ENCODE data around the gene DHFR. TPM values are rescaled to one million over a fixed set of nuclear protein-coding genes. Genes with fewer than 3 reads are reported as not detected.

The DHFR gene
- total RNA-seq, 4 donors from 2014 or later: 6.2 to 22.7 (median 13.4) TPM

- Histone ChIP-seq H3K4me1 (peaks cover 0 to 6% (median 0%) of the 10 kb centered on the region in 3 donors), H3K27me3 (no peaks in the 10 kb centered on the region), H3K4me3 (no peak overlapping the region), H3K27ac (no peak overlapping the region), H3K9me3 (no peaks in the 10 kb centered on the region), H3K36me3 (peaks cover 0 to 43% (median 0%) of the 10 kb centered on the region in 3 donors)
- intact Hi-C loops (cut with DNase I): no loop called here
- 40 to 63% methylated on average over 2 to 5 of the region's 5 CpGs for WGBS, 2 donors
- DNase-seq: no peak
- TF ChIP-seq POLR2A (IDR thresholded peaks at IDR 0.05): no peak
- TF ChIP-seq CTCF (IDR thresholded peaks at IDR 0.05): no peak
These were observed 43.6 kb upstream of the DHFR start for GRCh38 chr5:80698369-80698768.

- no peak for DNase-seq
- Histone ChIP-seq H3K4me3 (no peak overlapping the region), H3K4me1 (peaks cover 0 to 6% (median 0%) of the 10 kb centered on the region in 3 donors), H3K36me3 (peaks cover 0 to 34% (median 0%) of the 10 kb centered on the region in 3 donors), H3K27ac (no peak overlapping the region), H3K27me3 (no peaks in the 10 kb centered on the region), H3K9me3 (no peaks in the 10 kb centered on the region)
- intact Hi-C loops (cut with DNase I): no loop called here
- 66 to 77% methylated on average over 3 of the region's 3 CpGs for WGBS, 2 donors
- TF ChIP-seq CTCF (IDR thresholded peaks at IDR 0.05) (no peak), POLR2A (IDR thresholded peaks at IDR 0.05) (no peak)
These were observed 42.3 kb upstream of the DHFR start for GRCh38 chr5:80697100-80697499.

DNA sequence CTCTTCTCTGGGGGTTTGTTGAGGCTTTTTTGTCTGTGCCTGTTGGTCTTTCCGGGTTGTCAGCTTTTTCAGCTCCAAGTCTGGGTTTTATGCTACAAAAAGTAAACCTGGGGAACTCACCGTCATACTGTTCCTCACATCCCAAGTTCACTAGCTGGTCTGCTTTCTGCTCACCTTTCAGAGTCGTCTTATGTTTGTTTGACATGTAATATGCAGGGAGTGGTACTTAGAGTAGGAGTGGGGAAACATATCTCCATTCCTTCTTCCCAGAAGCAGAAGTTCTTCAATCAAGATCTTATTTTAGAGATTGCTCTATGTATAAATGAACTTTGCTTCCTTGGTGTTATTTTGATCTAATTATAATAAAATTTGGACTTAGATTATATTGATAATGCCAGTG, 41.7 kb upstream of the DHFR start:
- WGBS, 2 donors: 95% methylated on average over 3 of the region's 3 CpGs
- Histone ChIP-seq H3K27ac (no peak overlapping the region), H3K27me3 (no peaks in the 10 kb centered on the region), H3K36me3 (peaks cover 0 to 28% (median 0%) of the 10 kb centered on the region in 3 donors), H3K4me3 (no peak overlapping the region), H3K9me3 (no peaks in the 10 kb centered on the region), H3K4me1 (peaks cover 0 to 6% (median 0%) of the 10 kb centered on the region in 3 donors)
- TF ChIP-seq CTCF (IDR thresholded peaks at IDR 0.05) (no peak), POLR2A (IDR thresholded peaks at IDR 0.05) (no peak)
- intact Hi-C loops (cut with DNase I): no loop called here
- no peak for DNase-seq

- WGBS, 2 donors: 81 to 93% methylated on average over 3 of the region's 3 CpGs
- Histone ChIP-seq H3K4me1 (peaks cover 0 to 6% (median 0%) of the 10 kb centered on the region in 3 donors), H3K4me3 (no peak overlapping the region), H3K27ac (no peak overlapping the region), H3K9me3 (no peaks in the 10 kb centered on the region), H3K36me3 (peaks cover 0 to 20% (median 0%) of the 10 kb centered on the region in 3 donors), H3K27me3 (no peaks in the 10 kb centered on the region)
- TF ChIP-seq POLR2A (IDR thresholded peaks at IDR 0.05): no peak
- no peak for TF ChIP-seq CTCF (IDR thresholded peaks at IDR 0.05)
- intact Hi-C loops (cut with DNase I): no loop called here
- no peak for DNase-seq
These were observed 40.9 kb upstream of the DHFR start for GRCh38 chr5:80695666-80696065.

DNA sequence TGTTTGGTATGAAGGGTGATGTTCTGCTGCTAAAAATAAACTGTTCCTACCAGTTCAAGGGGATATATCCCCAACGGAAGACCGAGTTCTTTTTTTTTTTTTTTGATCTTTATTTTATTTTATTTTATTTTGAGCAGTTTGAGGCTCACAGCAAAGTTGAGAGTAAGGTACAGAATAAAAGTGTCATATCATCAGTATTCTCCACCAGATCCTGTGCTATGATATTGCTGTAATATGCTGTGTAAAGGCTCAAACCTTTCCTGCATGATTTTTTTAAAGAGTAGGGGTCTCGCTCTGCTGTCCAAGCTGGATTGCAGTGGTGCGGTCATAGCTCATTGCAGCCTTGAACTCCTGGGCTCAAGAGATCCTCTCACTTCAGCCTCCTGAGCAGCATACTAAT, 34.8 kb upstream of the DHFR start:
- H3K27me3 ChIP-seq: no peaks in the 10 kb centered on the region
- no peak for DNase-seq
- WGBS, 2 donors: 70 to 79% methylated on average over 4 of the region's 4 CpGs
- H3K27ac ChIP-seq: no peak overlapping the region
- H3K4me1 ChIP-seq: no peaks in the 10 kb centered on the region
- TF ChIP-seq CTCF (IDR thresholded peaks at IDR 0.05) (no peak), POLR2A (IDR thresholded peaks at IDR 0.05) (no peak)
- intact Hi-C loops (cut with DNase I): no loop called here
- no peak overlapping the region for H3K4me3 ChIP-seq
- no peaks in the 10 kb centered on the region for H3K9me3 ChIP-seq
- H3K36me3 ChIP-seq: peaks cover 0 to 17% (median 0%) of the 10 kb centered on the region in 3 donors

All from esophagus squamous epithelium (tissue), 5 donors.